ENCODE results near the gene PVR.

- TF ChIP-seq POLR2A (IDR thresholded peaks at IDR 0.05) (no peak), CTCF (IDR thresholded peaks at IDR 0.05) (no peak)
Measured at GRCh38 chr19:44617110-44617880, 26.4 kb upstream of the PVR start.

Data from adrenal gland (tissue), 5 donors.